ENCODE results near the gene KCNQ2. TPM values are rescaled to one million over a fixed set of nuclear protein-coding genes. Genes with fewer than 3 reads are reported as not detected.

KCNQ2 gene
- total RNA-seq, 2 donors from 2014 or later, result 0.19 to 0.27 TPM

GRCh38 chr20:63359164-63359934 lies 113.1 kb downstream of the KCNQ2 start:
- H3K27ac ChIP-seq, result no peak overlapping the region
- H3K9ac ChIP-seq (ENCODE audit: low read depth in 2 of 2, low read length in 2 of 2), result no peak overlapping the region
- peaks cover 19% of the 10 kb centered on the region for H3K27me3 ChIP-seq
- no peaks in the 10 kb centered on the region for H3K36me3 ChIP-seq
- TF ChIP-seq CTCF (IDR thresholded peaks at IDR 0.05), result no peak
- no peaks in the 10 kb centered on the region for H3K9me3 ChIP-seq
- no peak overlapping the region for H3K4me3 ChIP-seq
- no peak for DNase-seq
- intact Hi-C loops (cut with DNase I), result no loop called here
- no peaks in the 10 kb centered on the region for H3K4me1 ChIP-seq

- Histone ChIP-seq H3K9ac (ENCODE audit: low read depth in 2 of 2, low read length in 2 of 2) (no peak overlapping the region), H3K4me3 (no peak overlapping the region), H3K9me3 (no peaks in the 10 kb centered on the region), H3K36me3 (no peaks in the 10 kb centered on the region), H3K4me1 (no peaks in the 10 kb centered on the region), H3K27me3 (peaks cover 19% of the 10 kb centered on the region), H3K27ac (no peak overlapping the region)
- no peak for DNase-seq
- no peak for TF ChIP-seq CTCF (IDR thresholded peaks at IDR 0.05)
- intact Hi-C loops (cut with DNase I), result no loop called here
Measured at GRCh38 chr20:63357921-63358905, 114.2 kb downstream of the KCNQ2 start.

GRCh38 chr20:63356931-63357879 lies 115.2 kb downstream of the KCNQ2 start:
- H3K4me1 ChIP-seq, result no peaks in the 10 kb centered on the region
- intact Hi-C loops (cut with DNase I), result no loop called here
- H3K27me3 ChIP-seq, result peaks cover 19% of the 10 kb centered on the region
- TF ChIP-seq CTCF (IDR thresholded peaks at IDR 0.05), result no peak
- no peaks in the 10 kb centered on the region for H3K36me3 ChIP-seq
- no peak overlapping the region for H3K9ac ChIP-seq (ENCODE audit: low read depth in 2 of 2, low read length in 2 of 2)
- DNase-seq, result no peak
- H3K4me3 ChIP-seq, result no peak overlapping the region
- H3K9me3 ChIP-seq, result no peaks in the 10 kb centered on the region
- H3K27ac ChIP-seq, result no peak overlapping the region

- Histone ChIP-seq H3K36me3 (no peaks in the 10 kb centered on the region), H3K4me1 (no peaks in the 10 kb centered on the region), H3K27ac (no peak overlapping the region), H3K4me3 (no peak overlapping the region), H3K9ac (ENCODE audit: low read depth in 2 of 2, low read length in 2 of 2) (no peak overlapping the region), H3K27me3 (peaks cover 14% of the 10 kb centered on the region), H3K9me3 (no peaks in the 10 kb centered on the region)
- no peak for DNase-seq
- intact Hi-C loops (cut with DNase I), result no loop called here
- no peak for TF ChIP-seq CTCF (IDR thresholded peaks at IDR 0.05)
Measured at GRCh38 chr20:63356511-63356910, 115.9 kb downstream of the KCNQ2 start.
